GM12878 (cell line): ENCODE data around the gene CBR3.

Experiments used
- ATF3 ChIP-seq: IDR thresholded peaks from 2 replicates; pipeline ENCODE4 v1.6.1; 2011; ENCODE audit warnings: low read depth, mild to moderate bottlenecking, low read length, moderate library complexity, borderline replicate concordance; ENCODE audit errors: extremely low read depth
- CBX5 ChIP-seq: sonication (generic); IDR thresholded peaks from 2 replicates; pipeline ENCODE4 v1.6.1; 2016; ENCODE audit warnings: low read depth, moderate library complexity, mild to moderate bottlenecking, inconsistent platforms
- NFYA ChIP-seq: IDR thresholded peaks from 2 replicates; pipeline ENCODE4 v1.6.1; 2011; ENCODE audit warnings: low read depth, mild to moderate bottlenecking, low read length, improper control_type of control experiment, borderline replicate concordance
- SMARCA5 ChIP-seq: fragments of 450-650 bp; IDR thresholded peaks from 2 replicates; pipeline ENCODE4 v1.6.1; 2017; ENCODE audit warnings: mild to moderate bottlenecking
- STAT1 ChIP-seq: fragments of 450-650 bp; conservative IDR thresholded peaks from 2 replicates; pipeline ENCODE4 v1.6.1; 2014; ENCODE audit warnings: antibody characterized with exemption, mild to moderate bottlenecking
- WRNIP1 ChIP-seq: IDR thresholded peaks from 2 replicates; pipeline ENCODE4 v1.6.1; 2011; ENCODE audit warnings: low read depth, low read length, improper control_type of control experiment, borderline replicate concordance

GRCh38 chr21:36179145-36179544, 44.3 kb downstream of the CBR3 start:
- TF ChIP-seq ATF3, result no peak
- TF ChIP-seq WRNIP1, result no peak
- no peak for TF ChIP-seq STAT1
- TF ChIP-seq CBX5, result no peak
- TF ChIP-seq NFYA, result no peak
- no peak for TF ChIP-seq SMARCA5
